ENCODE measurements around the gene XRRA1. TPM values are rescaled to one million over a fixed set of nuclear protein-coding genes. Genes with fewer than 3 reads are reported as not detected.
A peak's percentile ranks its signal among the peaks of the same experiment; 100 is the strongest.
"Not testable (repeated sequence)": the region's sequence is repeated elsewhere in the genome, so short reads cannot be mapped to it uniquely, and the experiment has no call there.

The XRRA1 gene, protein sequence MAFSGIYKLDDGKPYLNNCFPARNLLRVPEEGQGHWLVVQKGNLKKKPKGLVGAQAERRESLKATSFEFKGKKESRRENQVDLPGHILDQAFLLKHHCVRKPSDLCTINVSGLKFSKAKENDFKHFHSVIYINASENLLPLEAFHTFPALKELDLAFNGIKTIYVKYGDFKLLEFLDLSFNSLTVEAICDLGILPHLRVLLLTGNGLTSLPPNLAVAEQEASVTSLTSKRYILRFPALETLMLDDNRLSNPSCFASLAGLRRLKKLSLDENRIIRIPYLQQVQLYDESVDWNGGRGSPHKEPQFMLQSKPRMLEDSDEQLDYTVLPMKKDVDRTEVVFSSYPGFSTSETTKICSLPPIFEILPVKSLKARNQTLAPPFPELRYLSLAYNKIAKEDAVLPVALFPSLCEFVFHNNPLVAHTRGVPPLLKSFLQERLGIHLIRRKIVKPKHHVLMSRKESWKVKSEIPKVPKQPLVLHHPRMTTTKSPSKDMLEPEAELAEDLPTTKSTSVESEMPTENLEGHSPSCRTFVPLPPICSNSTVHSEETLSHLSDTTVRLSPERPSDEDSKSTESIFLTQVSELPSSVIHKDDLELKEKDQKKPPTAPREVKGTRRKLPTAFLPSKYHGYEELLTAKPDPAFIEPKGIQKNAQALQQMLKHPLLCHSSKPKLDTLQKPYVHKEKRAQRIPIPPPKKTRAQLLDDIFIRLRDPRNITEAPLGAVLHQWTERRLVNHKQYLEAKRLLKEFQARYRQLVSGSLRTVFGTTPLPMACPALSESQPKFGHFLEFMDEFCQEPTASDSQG
- total RNA-seq (2022) (49.3 and 49.6 TPM in 2 replicates), Bru-seq, nascent RNA (percentile 82 among the genes with signal in this experiment), BruChase-seq, experiment 1, labeled RNA remaining after a 6-hour chase (percentile 78 among the genes with signal in this experiment), BruChase-seq, experiment 2, labeled RNA remaining after a 2-hour chase (percentile 83 among the genes with signal in this experiment)
- long read RNA-seq, partial matches to known transcripts, result 5 of 51 reads
- long read RNA-seq, other reads (novel, unspliced or antisense), result 42 of 51 reads

DNA sequence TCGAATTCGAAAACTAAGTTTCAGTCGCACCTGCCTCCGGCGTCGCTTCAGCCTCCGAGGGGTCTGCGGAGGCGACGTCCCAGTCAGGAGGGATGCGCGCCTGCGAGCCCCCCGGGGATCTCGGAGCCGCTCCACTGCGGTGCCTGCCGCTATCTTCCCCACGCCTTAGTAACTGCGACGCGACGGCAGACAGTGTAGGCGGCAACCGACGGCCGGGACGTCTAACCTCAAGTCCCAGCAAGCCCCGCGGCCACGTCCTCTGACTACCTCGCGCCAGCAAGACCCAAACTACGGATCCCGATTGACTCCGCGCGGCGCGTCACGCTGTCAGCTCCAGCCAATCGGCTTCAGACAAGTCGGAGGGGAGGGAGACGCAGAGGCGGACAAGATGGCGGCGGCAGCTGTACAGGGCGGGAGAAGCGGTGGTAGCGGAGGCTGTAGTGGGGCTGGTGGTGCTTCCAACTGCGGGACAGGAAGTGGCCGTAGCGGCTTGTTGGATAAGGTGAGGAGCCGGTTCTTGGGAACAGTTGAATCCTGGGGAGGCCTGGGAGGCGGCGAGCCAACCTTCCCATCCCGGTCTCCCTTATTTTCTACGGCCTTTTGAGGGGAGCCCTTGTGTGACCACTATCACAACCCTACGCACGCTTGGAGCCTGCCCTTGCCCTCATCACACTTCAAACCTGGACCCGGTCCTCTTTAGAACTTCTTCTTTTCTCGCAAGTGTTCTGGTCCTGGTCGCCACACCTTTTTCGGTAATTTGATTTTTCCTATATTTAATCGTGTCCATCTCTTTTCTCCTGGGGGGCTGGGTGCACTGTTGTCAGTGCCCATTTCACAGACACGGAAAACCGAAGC is at the start of gene XRRA1, which contains the start of gene SPCS2:
Gene XRRA1 (minus strand): TSS at position 194 of the 855 bp plus-strand sequence. CDS start 8,213 bp downstream, outside the sequence.
Gene SPCS2 (plus strand): TSS at position 369 of the 855 bp plus-strand sequence. CDS start 20 bp downstream, at position 389.
- Mint-ChIP-seq H3K36me3 (ENCODE audit: insufficient read depth, unreplicated experiment) (peaks cover 11% of the 10 kb centered on the region), H3K27me3 (ENCODE audit: insufficient read depth, unreplicated experiment) (no peaks in the 10 kb centered on the region), H3K4me3 (ENCODE audit: unreplicated experiment) (peak within 1 kb of the TSS; percentile 96), H3K27ac (ENCODE audit: low read depth, unreplicated experiment) (peak within 1 kb of the TSS; percentile 93), H3K4me1 (ENCODE audit: insufficient read depth, unreplicated experiment) (peaks cover 35% of the 10 kb centered on the region), H3K9me3 (ENCODE audit: unreplicated experiment) (no peaks in the 10 kb centered on the region)
- CTCF ChIA-PET, result interaction anchor here (0.6 kb wide), 2 partner anchors 14 to 88 kb away, joined by 3 read pairs; no protein-coding TSS in a partner anchor
- TF ChIP-seq, protein P1, sequence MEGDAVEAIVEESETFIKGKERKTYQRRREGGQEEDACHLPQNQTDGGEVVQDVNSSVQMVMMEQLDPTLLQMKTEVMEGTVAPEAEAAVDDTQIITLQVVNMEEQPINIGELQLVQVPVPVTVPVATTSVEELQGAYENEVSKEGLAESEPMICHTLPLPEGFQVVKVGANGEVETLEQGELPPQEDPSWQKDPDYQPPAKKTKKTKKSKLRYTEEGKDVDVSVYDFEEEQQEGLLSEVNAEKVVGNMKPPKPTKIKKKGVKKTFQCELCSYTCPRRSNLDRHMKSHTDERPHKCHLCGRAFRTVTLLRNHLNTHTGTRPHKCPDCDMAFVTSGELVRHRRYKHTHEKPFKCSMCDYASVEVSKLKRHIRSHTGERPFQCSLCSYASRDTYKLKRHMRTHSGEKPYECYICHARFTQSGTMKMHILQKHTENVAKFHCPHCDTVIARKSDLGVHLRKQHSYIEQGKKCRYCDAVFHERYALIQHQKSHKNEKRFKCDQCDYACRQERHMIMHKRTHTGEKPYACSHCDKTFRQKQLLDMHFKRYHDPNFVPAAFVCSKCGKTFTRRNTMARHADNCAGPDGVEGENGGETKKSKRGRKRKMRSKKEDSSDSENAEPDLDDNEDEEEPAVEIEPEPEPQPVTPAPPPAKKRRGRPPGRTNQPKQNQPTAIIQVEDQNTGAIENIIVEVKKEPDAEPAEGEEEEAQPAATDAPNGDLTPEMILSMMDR (IDR thresholded peaks at IDR 0.05; ENCODE audit: unreplicated experiment), result no peak
- TSS peak; percentile 69 for BruUV-seq (replicated peaks)
- POLR2A ChIA-PET, result interaction anchor here (0.6 to 3.3 kb wide), 14 partner anchors 8 to 253 kb away, joined by 3 to 23 read pairs (median 3); partner anchors contain the start of gene NEU3
- intact Hi-C loops (cut with micrococcal nuclease), result loop anchor here (5.0 kb wide), 1 partner anchor 38 kb away; the partner anchor contains the start of gene NEU3
- DNase-seq (ENCODE audit: unreplicated experiment), result peak; percentile 98

DNA sequence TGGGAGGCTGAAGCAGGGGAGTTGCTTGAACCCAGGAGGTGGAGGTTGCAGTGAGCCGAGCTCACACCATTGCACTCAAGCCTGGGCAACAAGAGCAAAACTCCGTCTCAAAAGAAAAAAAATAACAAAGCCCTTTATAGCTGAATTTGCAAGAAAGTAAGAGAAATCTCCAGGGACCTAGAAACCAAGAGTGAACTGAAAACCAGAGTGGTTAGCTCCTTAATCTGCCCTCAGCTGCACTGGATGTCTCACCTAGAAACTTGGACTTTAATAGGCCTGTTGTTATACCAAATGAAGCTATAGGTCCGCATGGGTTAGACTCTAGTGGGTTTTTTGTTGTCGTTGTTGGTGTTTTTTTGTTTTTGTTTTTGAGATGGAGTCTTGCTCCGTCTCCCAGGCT is 44.0 kb upstream of the XRRA1 start:
- TF ChIP-seq, protein P1 (IDR thresholded peaks at IDR 0.05; ENCODE audit: unreplicated experiment), result no peak
- H3K4me3 Mint-ChIP-seq (ENCODE audit: unreplicated experiment), result no peak overlapping the region
- H3K36me3 Mint-ChIP-seq (ENCODE audit: insufficient read depth, unreplicated experiment), result no peaks in the 10 kb centered on the region
- DNase-seq (ENCODE audit: unreplicated experiment), result no peak
- peaks cover 15% of the 10 kb centered on the region for H3K4me1 Mint-ChIP-seq (ENCODE audit: insufficient read depth, unreplicated experiment)
- CTCF ChIA-PET, result no interaction called here
- POLR2A ChIA-PET, result interaction anchor here (0.8 kb wide), 1 partner anchor 39 kb away, joined by 3 read pairs; no protein-coding TSS in a partner anchor
- intact Hi-C loops (cut with micrococcal nuclease), result no loop called here
- H3K27ac Mint-ChIP-seq (ENCODE audit: low read depth, unreplicated experiment), result no peak overlapping the region
- no peaks in the 10 kb centered on the region for H3K9me3 Mint-ChIP-seq (ENCODE audit: unreplicated experiment)
- H3K27me3 Mint-ChIP-seq (ENCODE audit: insufficient read depth, unreplicated experiment), result no peaks in the 10 kb centered on the region
- no TSS peak for BruUV-seq (replicated peaks)

DNA sequence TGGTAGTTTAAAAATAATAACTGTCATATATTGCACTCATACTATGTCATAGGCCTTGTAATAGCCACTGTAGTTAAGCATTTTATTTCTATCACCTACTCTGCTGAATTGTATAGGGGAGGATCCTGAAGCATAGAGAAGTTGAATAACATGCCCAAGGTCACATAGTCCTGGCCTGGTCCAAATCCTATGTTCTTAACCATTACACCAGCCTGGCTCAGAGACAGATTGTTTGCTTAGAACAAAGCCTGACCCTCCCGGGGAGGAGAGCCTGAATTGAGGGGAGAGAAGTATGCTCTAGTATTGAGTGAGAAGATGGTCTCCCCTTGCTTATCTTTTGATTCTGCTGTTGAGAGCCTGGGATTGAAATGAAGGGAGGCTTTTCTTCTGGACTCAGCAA is 42.0 kb upstream of the XRRA1 start:
- peak overlapping the region; percentile 34 for H3K4me3 Mint-ChIP-seq (ENCODE audit: unreplicated experiment)
- no TSS peak for BruUV-seq (replicated peaks)
- no peaks in the 10 kb centered on the region for H3K27me3 Mint-ChIP-seq (ENCODE audit: insufficient read depth, unreplicated experiment)
- ChIA-PET CTCF (no interaction called here), POLR2A (no interaction called here)
- no peak overlapping the region for H3K27ac Mint-ChIP-seq (ENCODE audit: low read depth, unreplicated experiment)
- intact Hi-C loops (cut with micrococcal nuclease), result no loop called here
- TF ChIP-seq, protein P1 (IDR thresholded peaks at IDR 0.05; ENCODE audit: unreplicated experiment), result no peak
- no peak for DNase-seq (ENCODE audit: unreplicated experiment)
- H3K4me1 Mint-ChIP-seq (ENCODE audit: insufficient read depth, unreplicated experiment), result peaks cover 15% of the 10 kb centered on the region
- H3K9me3 Mint-ChIP-seq (ENCODE audit: unreplicated experiment), result no peaks in the 10 kb centered on the region
- no peaks in the 10 kb centered on the region for H3K36me3 Mint-ChIP-seq (ENCODE audit: insufficient read depth, unreplicated experiment)

DNA sequence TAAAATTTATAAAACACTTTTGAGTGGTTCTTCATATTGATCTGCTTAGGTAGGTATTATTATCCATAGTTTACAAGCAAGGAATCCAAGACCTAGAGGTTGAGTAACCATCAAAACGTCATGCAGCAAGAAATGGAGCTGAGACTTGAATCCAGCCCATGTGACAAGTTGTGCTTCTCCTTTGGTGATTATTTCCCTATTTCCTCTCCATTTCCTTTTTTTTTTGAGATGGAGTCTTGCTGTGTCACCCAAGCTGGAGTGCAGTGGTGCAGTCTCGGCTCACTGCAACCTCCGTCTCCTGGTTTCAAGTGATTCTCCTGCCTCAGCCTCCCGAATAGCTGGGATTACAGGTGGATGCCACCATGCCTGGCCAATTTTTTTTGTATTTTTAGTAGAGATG is 41.3 kb upstream of the XRRA1 start:
- Mint-ChIP-seq H3K4me1 (ENCODE audit: insufficient read depth, unreplicated experiment) (peaks cover 15% of the 10 kb centered on the region), H3K4me3 (ENCODE audit: unreplicated experiment) (peak overlapping the region; percentile 34)
- BruUV-seq (replicated peaks), result not testable (repeated sequence)

More for the DNA sequence above, 41.3 kb upstream of the XRRA1 start:
- intact Hi-C loops (cut with micrococcal nuclease); DNase-seq (ENCODE audit: unreplicated experiment); H3K9me3 Mint-ChIP-seq (ENCODE audit: unreplicated experiment); H3K36me3 Mint-ChIP-seq (ENCODE audit: insufficient read depth, unreplicated experiment); H3K27ac Mint-ChIP-seq (ENCODE audit: low read depth, unreplicated experiment); H3K27me3 Mint-ChIP-seq (ENCODE audit: insufficient read depth, unreplicated experiment): not testable (repeated sequence)
- ChIA-PET CTCF (interaction anchor here (0.6 to 1.3 kb wide), 4 partner anchors 16 to 342 kb away, joined by 3 to 5 read pairs (median 4); no protein-coding TSS in a partner anchor), POLR2A (interaction anchor here (0.7 to 2.1 kb wide), 8 partner anchors 11 to 425 kb away, joined by 3 to 14 read pairs (median 6); partner anchors contain the start of genes SPCS2 and XRRA1)
